ENCODE data around the gene KIF17. TPM values are rescaled to one million over a fixed set of nuclear protein-coding genes. Genes with fewer than 3 reads are reported as not detected.
A peak's percentile ranks its signal among the peaks of the same experiment; 100 is the strongest.

KIF17 gene
- total RNA-seq, 1 donor from 2014 or later, result 2.2 TPM

- H3K79me2 ChIP-seq (ENCODE audit: insufficient read depth, low read length), result no peaks in the 10 kb centered on the region
- peak overlapping the region; percentile 13 for H3K4me2 ChIP-seq (ENCODE audit: low read length)
- Mint-ChIP-seq H3K4me3 (ENCODE audit: unreplicated experiment) (no peak overlapping the region), H3K27ac (ENCODE audit: unreplicated experiment) (no peak overlapping the region), H3K27me3 (ENCODE audit: low read depth, unreplicated experiment) (peaks cover 17% of the 10 kb centered on the region), H3K4me1 (ENCODE audit: low read depth, unreplicated experiment) (peaks cover 8% of the 10 kb centered on the region), H3K36me3 (ENCODE audit: low read depth, unreplicated experiment) (no peaks in the 10 kb centered on the region), H3K9me3 (ENCODE audit: unreplicated experiment) (no peaks in the 10 kb centered on the region)
- FAIRE-seq (no peak), DNase-seq (ENCODE audit: low read depth) (no peak)
- no peaks in the 10 kb centered on the region for H3K36me3 ChIP-seq (ENCODE audit: insufficient read depth, low read length)
- H2AFZ ChIP-seq (ENCODE audit: low read depth, low read length), result peak overlapping the region; percentile 48
- no peak for TF ChIP-seq EZH2 (IDR thresholded peaks at IDR 0.05; ENCODE audit: insufficient read depth, low read length)
- no peak for TF ChIP-seq CTCF (IDR thresholded peaks at IDR 0.05; ENCODE audit: insufficient read depth, low read depth, low read length)
- no peak overlapping the region for H3K4me3 ChIP-seq (ENCODE audit: insufficient read depth, low read depth, low read length)
- H3K9me3 ChIP-seq (ENCODE audit: insufficient read depth, low read depth, low read length), result no peaks in the 10 kb centered on the region
- H3K27ac ChIP-seq (ENCODE audit: low read depth, low read length), result no peak overlapping the region
- no peak overlapping the region for H3K9ac ChIP-seq (ENCODE audit: low read length)
- H3K4me1 ChIP-seq (ENCODE audit: insufficient read depth, low read length), result peaks cover 16% of the 10 kb centered on the region
- no peaks in the 10 kb centered on the region for H3K27me3 ChIP-seq (ENCODE audit: insufficient read depth, low read length)
- H4K20me1 ChIP-seq (ENCODE audit: insufficient read depth, low read length), result no peaks in the 10 kb centered on the region
Measured at GRCh38 chr1:20615946-20616846, 101.6 kb downstream of the KIF17 start.

- H3K4me1 ChIP-seq (ENCODE audit: insufficient read depth, low read length), result peaks cover 16% of the 10 kb centered on the region
- no peaks in the 10 kb centered on the region for H3K79me2 ChIP-seq (ENCODE audit: insufficient read depth, low read length)
- peak overlapping the region; percentile 36 for H3K9ac ChIP-seq (ENCODE audit: low read length)
- TF ChIP-seq CTCF (IDR thresholded peaks at IDR 0.05; ENCODE audit: insufficient read depth, low read depth, low read length), result no peak
- no peak for TF ChIP-seq EZH2 (IDR thresholded peaks at IDR 0.05; ENCODE audit: insufficient read depth, low read length)
- FAIRE-seq (no peak), DNase-seq (ENCODE audit: low read depth) (no peak)
- H3K4me2 ChIP-seq (ENCODE audit: low read length), result no peak overlapping the region
- H3K36me3 ChIP-seq (ENCODE audit: insufficient read depth, low read length), result no peaks in the 10 kb centered on the region
- H3K9me3 ChIP-seq (ENCODE audit: insufficient read depth, low read depth, low read length), result no peaks in the 10 kb centered on the region
- no peaks in the 10 kb centered on the region for H3K27me3 ChIP-seq (ENCODE audit: insufficient read depth, low read length)
- H2AFZ ChIP-seq (ENCODE audit: low read depth, low read length), result no peak overlapping the region
- no peak overlapping the region for H3K4me3 ChIP-seq (ENCODE audit: insufficient read depth, low read depth, low read length)
- H3K27ac ChIP-seq (ENCODE audit: low read depth, low read length), result peak overlapping the region; percentile 95
- no peak overlapping the region for H3K4me3 Mint-ChIP-seq (ENCODE audit: unreplicated experiment)
- peak overlapping the region; percentile 77 for H3K27ac Mint-ChIP-seq (ENCODE audit: unreplicated experiment)
- H4K20me1 ChIP-seq (ENCODE audit: insufficient read depth, low read length), result no peaks in the 10 kb centered on the region
- H3K4me1 Mint-ChIP-seq (ENCODE audit: low read depth, unreplicated experiment), result peaks cover 8% of the 10 kb centered on the region
- peaks cover 12% of the 10 kb centered on the region for H3K27me3 Mint-ChIP-seq (ENCODE audit: low read depth, unreplicated experiment)
- H3K9me3 Mint-ChIP-seq (ENCODE audit: unreplicated experiment), result no peaks in the 10 kb centered on the region
- no peaks in the 10 kb centered on the region for H3K36me3 Mint-ChIP-seq (ENCODE audit: low read depth, unreplicated experiment)
Measured at GRCh38 chr1:20614131-20614579, 103.7 kb downstream of the KIF17 start.

Other genes starting within 250 kb of the KIF17 start
- 17.5 and 18.9 TPM in 2 replicates for gene CAMK2N1, start 231.8 kb downstream of the KIF17 start, total RNA-seq
- 30.1 and 32.5 TPM in 2 replicates for gene MUL1, start 209.9 kb downstream of the KIF17 start, total RNA-seq
- gene FAM43B, start 165.4 kb downstream of the KIF17 start, total RNA-seq, result 0.22 and 0.27 TPM in 2 replicates
- gene CDA, start 128.9 kb downstream of the KIF17 start, total RNA-seq, result not detected in 2 replicates
- 25.0 and 25.6 TPM in 2 replicates for gene PINK1, start 84.5 kb downstream of the KIF17 start, total RNA-seq
- 327 and 331 TPM in 2 replicates for gene DDOST, start 56.6 kb downstream of the KIF17 start, total RNA-seq
- gene SH2D5, start 14.7 kb upstream of the KIF17 start, total RNA-seq, result 4.0 and 5.9 TPM in 2 replicates
- gene HP1BP3, start 69.3 kb upstream of the KIF17 start, total RNA-seq, result 135 and 156 TPM in 2 replicates